Stomach (tissue), 9 donors: ENCODE results near the gene THSD4. TPM values are rescaled to one million over a fixed set of nuclear protein-coding genes. Genes with fewer than 3 reads are reported as not detected.

ENCODE experiments used
- DNase-seq, 2 donors: peaks; one replicate each; pipeline versions ENCODE4 v3.0.0 to v3.0.0-alpha.2; 2013 to 2019
- H3K27ac ChIP-seq, 5 donors: fragments of 200-600 bp in 4 of 5; sonication (generic) in 4 of 5; one replicate each; pipeline ENCODE4 v1.5.1; 2013 to 2019; ENCODE audit warnings: mild to moderate bottlenecking in 1 of 5, moderate library complexity in 1 of 5
- H3K27me3 ChIP-seq, 3 donors: fragments of 200-600 bp; sonication (generic); one replicate each; pipeline ENCODE4 v1.5.1; 2017 to 2019; ENCODE audit warnings: mixed run types in 1 of 3
- H3K36me3 ChIP-seq, 4 donors: fragments of 200-600 bp; sonication (generic); 1 replicate in 3 of 4; 2 replicates in 1 of 4; pipeline ENCODE4 v1.5.1; 2016 to 2019
- H3K4me1 ChIP-seq, 4 donors: fragments of 200-600 bp; sonication (generic); one replicate each; pipeline ENCODE4 v1.5.1; 2016 to 2019
- H3K4me3 ChIP-seq, 4 donors: fragments of 200-600 bp; sonication (generic) in 3 of 4; one replicate each; pipeline ENCODE4 v1.5.1; 2016 to 2019; ENCODE audit warnings: mild to moderate bottlenecking in 1 of 4
- H3K9me3 ChIP-seq, 4 donors: fragments of 200-600 bp; sonication (generic); one replicate each; pipeline ENCODE4 v1.5.1; 2016 to 2019
- EP300 ChIP-seq: sonication (generic); formaldehyde crosslinking; IDR thresholded peaks from one replicate; pipeline ENCODE4 v1.6.1; 2017; ENCODE audit warnings: antibody characterized with exemption
- POLR2A ChIP-seq, 4 donors: fragments of 450-650 bp; IDR thresholded peaks; one replicate each; pipeline ENCODE4 v1.6.1; 2016; ENCODE audit warnings: antibody characterized with exemption in 4 of 4, control low read depth in 2 of 4, mild to moderate bottlenecking in 1 of 4, moderate library complexity in 1 of 4
- POLR2AphosphoS5 ChIP-seq, 3 donors: sonication (generic); formaldehyde crosslinking; IDR thresholded peaks; one replicate each; pipeline ENCODE4 v1.6.1; 2016; ENCODE audit warnings: antibody characterized with exemption in 3 of 3
- WGBS, 5 donors: extraction: QIAGEN DNeasy Blood & Tissue Kit in 3 of 5; methylation state at CpG; one replicate each; pipeline versions ENCODE4 v1.1.5 to v1.1.7; 2013 to 2018; 5-methylcytosine and 5-hydroxymethylcytosine counted together
- intact Hi-C: fragments of 100-400 bp; cut with DNase I; formaldehyde crosslinking; loops from one replicate; pipeline ENCODE4 v1.15.1; 2023; ENCODE audit warnings: low total_unique reads
- polyA plus RNA-seq, 3 donors: library from polyadenylated mRNA; stranded (reverse); fragments of 200-250 nt; gene quantifications; one replicate each; pipeline ENCODE4 v1.2.3, GENCODE V29; 2013
- total RNA-seq, 5 donors: library from RNA; depleted of rRNA; stranded (reverse); fragments of >200 nt; gene quantifications; one replicate each; pipeline versions ENCODE4 v1.1.0 to v1.2.3, GENCODE V29; 2014 to 2016
- TF ChIP-seq, protein P1 (sequence below), 7 experiments: fragments of 450-650 bp in 4 of 7; fragments of 200-600 bp in 3 of 7; sonication (generic) in 3 of 7; IDR thresholded peaks; one replicate each; pipeline ENCODE4 v1.5.1; 2016 to 2019; ENCODE audit warnings: antibody characterized with exemption in 7 of 7, control low read depth in 2 of 7, mild to moderate bottlenecking in 1 of 7
- donor health status: healthy with polysubstance abuse.
- donor health status: Bipolar disorder and iron deficiency.
- donor health status: healthy.

The THSD4 gene
- total and polyA plus RNA-seq, 8 donors: 1.8 to 79.4 (median 22.0) TPM

DNA sequence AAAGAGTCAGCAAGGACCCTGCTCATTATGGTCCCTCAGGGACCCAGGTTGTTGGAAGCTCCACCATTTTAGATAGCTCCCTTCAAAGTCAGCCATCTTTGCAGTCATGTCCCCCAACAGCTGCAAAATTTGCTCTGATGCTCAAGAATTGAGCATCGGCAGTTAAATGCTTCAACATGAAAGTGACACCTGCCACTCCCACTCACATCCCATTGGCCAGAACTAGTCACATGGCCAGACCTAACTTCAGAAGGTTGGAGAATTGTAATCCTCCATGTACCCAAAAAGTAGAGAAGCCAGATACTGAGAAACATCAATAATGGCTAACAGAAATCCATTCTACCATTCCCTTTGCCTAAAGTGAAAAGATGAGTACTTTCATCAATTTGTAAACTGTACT, 523.6 kb downstream of the THSD4 start:
- intact Hi-C loops: no loop called here
- WGBS, 5 donors: 78 to 100% (median 97%) methylated on average over 1 of the region's 1 CpG
- Histone ChIP-seq H3K36me3 (no peaks in the 10 kb centered on the region), H3K27me3 (no peaks in the 10 kb centered on the region), H3K9me3 (no peaks in the 10 kb centered on the region), H3K4me1 (peaks cover 0 to 4% (median 0%) of the 10 kb centered on the region in 4 donors), H3K4me3 (no peak overlapping the region), H3K27ac (no peak overlapping the region)
- DNase-seq: no peak
- TF ChIP-seq POLR2A (IDR thresholded peaks at IDR 0.05) (no peak), EP300 (no peak), POLR2AphosphoS5 (IDR thresholded peaks at IDR 0.05) (no peak)
- TF ChIP-seq, protein P1, sequence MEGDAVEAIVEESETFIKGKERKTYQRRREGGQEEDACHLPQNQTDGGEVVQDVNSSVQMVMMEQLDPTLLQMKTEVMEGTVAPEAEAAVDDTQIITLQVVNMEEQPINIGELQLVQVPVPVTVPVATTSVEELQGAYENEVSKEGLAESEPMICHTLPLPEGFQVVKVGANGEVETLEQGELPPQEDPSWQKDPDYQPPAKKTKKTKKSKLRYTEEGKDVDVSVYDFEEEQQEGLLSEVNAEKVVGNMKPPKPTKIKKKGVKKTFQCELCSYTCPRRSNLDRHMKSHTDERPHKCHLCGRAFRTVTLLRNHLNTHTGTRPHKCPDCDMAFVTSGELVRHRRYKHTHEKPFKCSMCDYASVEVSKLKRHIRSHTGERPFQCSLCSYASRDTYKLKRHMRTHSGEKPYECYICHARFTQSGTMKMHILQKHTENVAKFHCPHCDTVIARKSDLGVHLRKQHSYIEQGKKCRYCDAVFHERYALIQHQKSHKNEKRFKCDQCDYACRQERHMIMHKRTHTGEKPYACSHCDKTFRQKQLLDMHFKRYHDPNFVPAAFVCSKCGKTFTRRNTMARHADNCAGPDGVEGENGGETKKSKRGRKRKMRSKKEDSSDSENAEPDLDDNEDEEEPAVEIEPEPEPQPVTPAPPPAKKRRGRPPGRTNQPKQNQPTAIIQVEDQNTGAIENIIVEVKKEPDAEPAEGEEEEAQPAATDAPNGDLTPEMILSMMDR (IDR thresholded peaks at IDR 0.05): no peak

GRCh38 chr15:71639471-71639870, 524.2 kb downstream of the THSD4 start:
- Histone ChIP-seq H3K27me3 (no peaks in the 10 kb centered on the region), H3K36me3 (no peaks in the 10 kb centered on the region), H3K9me3 (no peaks in the 10 kb centered on the region), H3K4me1 (peaks cover 0 to 4% (median 0%) of the 10 kb centered on the region in 4 donors), H3K4me3 (no peak overlapping the region), H3K27ac (no peak overlapping the region)
- DNase-seq: no peak
- intact Hi-C loops: no loop called here
- no peak for TF ChIP-seq POLR2AphosphoS5 (IDR thresholded peaks at IDR 0.05)
- no peak for TF ChIP-seq EP300
- no peak for TF ChIP-seq POLR2A (IDR thresholded peaks at IDR 0.05)
- TF ChIP-seq, protein P1 (IDR thresholded peaks at IDR 0.05): no peak
- 64 to 90% (median 88%) methylated on average over 1 of the region's 1 CpG for WGBS, 5 donors

GRCh38 chr15:71643918-71644317, 528.6 kb downstream of the THSD4 start:
- Histone ChIP-seq H3K4me3 (no peak overlapping the region), H3K27ac (no peak overlapping the region), H3K9me3 (no peaks in the 10 kb centered on the region), H3K27me3 (no peaks in the 10 kb centered on the region), H3K36me3 (no peaks in the 10 kb centered on the region), H3K4me1 (peaks cover 0 to 24% (median 20%) of the 10 kb centered on the region in 4 donors)
- 92 to 100% (median 96%) methylated on average over 2 of the region's 2 CpGs for WGBS, 5 donors
- no peak for TF ChIP-seq POLR2A (IDR thresholded peaks at IDR 0.05)
- TF ChIP-seq EP300: no peak
- no peak for TF ChIP-seq POLR2AphosphoS5 (IDR thresholded peaks at IDR 0.05)
- intact Hi-C loops: no loop called here
- no peak for DNase-seq

DNA sequence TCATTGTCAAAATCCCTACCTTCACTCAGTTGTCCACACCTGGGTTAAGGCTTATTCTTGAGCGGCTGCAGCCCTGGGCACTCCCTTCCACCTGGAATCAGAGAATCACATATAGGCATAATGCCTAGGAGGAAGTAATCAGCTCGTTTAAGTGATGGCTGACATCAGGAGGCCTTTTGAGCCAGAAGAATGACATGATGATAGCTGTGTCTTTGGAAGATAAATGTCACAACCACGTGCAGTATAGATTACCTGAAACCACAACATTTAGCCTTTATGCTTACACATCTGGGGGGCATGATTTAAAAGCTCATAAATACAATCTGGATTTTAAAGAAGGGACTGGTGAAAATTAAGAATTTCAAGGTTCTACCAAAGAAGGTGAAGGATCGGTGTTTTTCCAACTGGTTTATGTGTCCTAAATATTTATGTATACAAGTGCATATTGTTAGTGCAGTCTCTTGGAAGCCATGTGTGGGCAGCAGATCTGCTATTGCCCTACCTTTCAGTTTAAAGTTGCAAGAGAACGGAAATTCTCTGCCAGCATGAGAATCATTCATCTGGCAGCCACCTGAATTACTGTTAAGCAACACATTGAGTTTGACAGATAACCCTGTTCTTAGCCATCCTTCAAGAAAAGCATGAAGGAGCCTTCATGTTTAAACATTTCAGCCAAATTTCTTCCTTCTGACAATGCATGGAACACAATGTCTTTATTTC, 531.7 kb downstream of the THSD4 start:
- Histone ChIP-seq H3K4me3 (no peak overlapping the region), H3K9me3 (no peaks in the 10 kb centered on the region), H3K4me1 (peaks cover 4 to 31% (median 20%) of the 10 kb centered on the region in 4 donors), H3K27ac (peak overlapping the region; percentile 34 to 70 (median 60)), H3K36me3 (no peaks in the 10 kb centered on the region), H3K27me3 (no peaks in the 10 kb centered on the region)
- 47 to 57% (median 50%) methylated on average over 5 of the region's 5 CpGs for WGBS, 5 donors
- DNase-seq: no peak
- TF ChIP-seq POLR2AphosphoS5 (IDR thresholded peaks at IDR 0.05) (no peak), EP300 (no peak), POLR2A (IDR thresholded peaks at IDR 0.05) (no peak)
- TF ChIP-seq, protein P1 (IDR thresholded peaks at IDR 0.05): no peak
- intact Hi-C loops: no loop called here

- no peak for DNase-seq
- Histone ChIP-seq H3K27ac (peak overlapping the region; percentile 34 to 61 (median 54)), H3K4me1 (peaks cover 8 to 31% (median 20%) of the 10 kb centered on the region in 4 donors), H3K36me3 (no peaks in the 10 kb centered on the region), H3K27me3 (no peaks in the 10 kb centered on the region), H3K9me3 (no peaks in the 10 kb centered on the region), H3K4me3 (no peak overlapping the region)
- intact Hi-C loops: no loop called here
- TF ChIP-seq EP300 (no peak), POLR2A (IDR thresholded peaks at IDR 0.05) (no peak), POLR2AphosphoS5 (IDR thresholded peaks at IDR 0.05) (no peak)
- TF ChIP-seq, protein P1 (IDR thresholded peaks at IDR 0.05): no peak
- WGBS, 5 donors: 42 to 70% (median 61%) methylated on average over 4 of the region's 4 CpGs
These were observed 532.2 kb downstream of the THSD4 start for GRCh38 chr15:71647487-71647808.
